Activated CD4-positive, CD25-positive, alpha-beta regulatory T cell treated with anti-CD3 and anti-CD28 coated beads, Interleukin-2, amount 50 U/mL, for 24 hours (primary cell): ENCODE data around the gene CCL23.

ENCODE experiments used
- ATAC-seq, 2 donors: fragments of 150-1000 bp; cut with Tn5 transposase; one replicate each; pipeline ENCODE4 v1.10.0; 2021; ENCODE audit warnings: mild to moderate bottlenecking in 1 of 2, moderate library complexity in 1 of 2

The CCL23 gene

GRCh38 chr17:35968520-35969054, 49.2 kb downstream of the CCL23 start:
- ATAC-seq: no peak

GRCh38 chr17:35965272-35965671, 52.5 kb downstream of the CCL23 start:
- no peak for ATAC-seq

- ATAC-seq: peak in 1 of 2 donors; percentile 20
These were observed 54.1 kb downstream of the CCL23 start for GRCh38 chr17:35963663-35964062.
